GM10248 (cell line): ENCODE data around the gene SETD1A.

Experiments
- CTCF ChIA-PET: fragments of 300-600 bp; sonication (Branson Sonifier 250); formaldehyde crosslinking; extraction: SDS; loops from one replicate; lab custom pipeline; 2021; ENCODE audit warnings: antibody characterized with exemption; lab: Yijun Ruan, JAX
- POLR2A ChIA-PET: fragments of 350-650 bp; sonication (Branson Sonifier 250); formaldehyde crosslinking; extraction: SDS; loops from one replicate; lab custom pipeline; 2020; ENCODE audit warnings: antibody characterized with exemption; lab: Yijun Ruan, JAX
- DNase-seq: peaks from one replicate; pipeline ENCODE4 v3.0.0; 2012; ENCODE audit errors: extremely low spot score
- TF ChIP-seq, protein P1 (sequence below): IDR thresholded peaks from 2 replicates; pipeline ENCODE4 v1.5.1; 2012; ENCODE audit warnings: mild to moderate bottlenecking, low read depth; ENCODE audit errors: extremely low read depth, missing control alignments, control extremely low read depth

Gene SETD1A

DNA sequence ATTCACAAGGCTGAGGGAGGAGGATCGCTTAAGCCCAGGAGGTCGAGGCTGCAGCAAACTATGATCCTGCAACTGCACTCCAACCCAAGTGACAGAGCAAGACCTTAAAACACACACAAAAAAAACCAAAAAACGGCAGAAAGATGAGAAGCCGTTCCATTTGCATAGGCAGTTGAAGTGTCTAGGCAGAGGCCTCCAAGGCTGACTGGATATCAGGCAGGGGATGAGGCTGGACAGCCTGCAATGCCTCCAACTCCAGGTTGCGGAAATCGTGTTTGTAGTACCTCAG lies 36.2 kb upstream of the SETD1A start:
- ChIA-PET POLR2A (no interaction called here), CTCF (interaction anchor here (1.0 to 2.4 kb wide), 3 partner anchors 19 to 76 kb away, joined by 4 to 13 read pairs (median 4); no protein-coding TSS in a partner anchor)
- TF ChIP-seq, protein P1, sequence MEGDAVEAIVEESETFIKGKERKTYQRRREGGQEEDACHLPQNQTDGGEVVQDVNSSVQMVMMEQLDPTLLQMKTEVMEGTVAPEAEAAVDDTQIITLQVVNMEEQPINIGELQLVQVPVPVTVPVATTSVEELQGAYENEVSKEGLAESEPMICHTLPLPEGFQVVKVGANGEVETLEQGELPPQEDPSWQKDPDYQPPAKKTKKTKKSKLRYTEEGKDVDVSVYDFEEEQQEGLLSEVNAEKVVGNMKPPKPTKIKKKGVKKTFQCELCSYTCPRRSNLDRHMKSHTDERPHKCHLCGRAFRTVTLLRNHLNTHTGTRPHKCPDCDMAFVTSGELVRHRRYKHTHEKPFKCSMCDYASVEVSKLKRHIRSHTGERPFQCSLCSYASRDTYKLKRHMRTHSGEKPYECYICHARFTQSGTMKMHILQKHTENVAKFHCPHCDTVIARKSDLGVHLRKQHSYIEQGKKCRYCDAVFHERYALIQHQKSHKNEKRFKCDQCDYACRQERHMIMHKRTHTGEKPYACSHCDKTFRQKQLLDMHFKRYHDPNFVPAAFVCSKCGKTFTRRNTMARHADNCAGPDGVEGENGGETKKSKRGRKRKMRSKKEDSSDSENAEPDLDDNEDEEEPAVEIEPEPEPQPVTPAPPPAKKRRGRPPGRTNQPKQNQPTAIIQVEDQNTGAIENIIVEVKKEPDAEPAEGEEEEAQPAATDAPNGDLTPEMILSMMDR = no peak

DNA sequence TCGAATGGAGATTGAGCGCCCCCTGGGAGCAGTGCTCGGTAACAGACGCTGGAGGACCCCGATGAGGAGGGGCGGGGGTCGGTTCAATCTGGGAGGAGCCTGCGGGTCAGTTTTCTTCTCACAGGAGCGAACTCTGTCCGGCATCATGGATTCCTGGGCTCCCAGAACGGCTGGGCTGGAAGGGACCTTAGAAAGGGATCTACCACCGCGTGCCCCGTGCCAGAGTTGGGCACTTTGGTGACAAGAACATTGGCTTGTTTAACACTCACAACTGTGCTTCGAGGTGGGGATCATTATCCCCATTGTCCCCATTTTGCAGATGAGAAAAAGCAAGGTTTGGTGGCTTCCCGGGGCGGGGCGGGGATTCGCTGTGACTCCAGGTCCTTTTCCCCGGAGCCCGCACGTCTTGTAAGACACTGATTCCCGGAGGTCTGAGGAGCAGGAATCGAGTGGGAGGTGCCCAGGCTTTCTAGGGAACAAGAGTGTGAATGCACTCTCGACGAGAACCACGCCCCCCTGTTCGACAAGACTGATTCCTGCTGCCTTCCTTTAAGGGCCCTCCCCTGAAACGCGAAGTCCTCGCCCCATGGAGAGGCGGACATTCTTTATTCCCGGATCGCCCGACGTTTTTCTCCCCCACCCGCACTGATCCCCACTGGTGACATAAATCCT lies 35.7 kb upstream of the SETD1A start:
- CTCF ChIA-PET = interaction anchor here (1.0 kb wide), 4 partner anchors 20 to 78 kb away, joined by 3 to 14 read pairs (median 4); no protein-coding TSS in a partner anchor
- DNase-seq = peak; percentile 75
- POLR2A ChIA-PET = no interaction called here
- TF ChIP-seq, protein P1 = peak; percentile 85

More for the DNA sequence above, 36.2 kb upstream of the SETD1A start:
- no peak for DNase-seq

DNA sequence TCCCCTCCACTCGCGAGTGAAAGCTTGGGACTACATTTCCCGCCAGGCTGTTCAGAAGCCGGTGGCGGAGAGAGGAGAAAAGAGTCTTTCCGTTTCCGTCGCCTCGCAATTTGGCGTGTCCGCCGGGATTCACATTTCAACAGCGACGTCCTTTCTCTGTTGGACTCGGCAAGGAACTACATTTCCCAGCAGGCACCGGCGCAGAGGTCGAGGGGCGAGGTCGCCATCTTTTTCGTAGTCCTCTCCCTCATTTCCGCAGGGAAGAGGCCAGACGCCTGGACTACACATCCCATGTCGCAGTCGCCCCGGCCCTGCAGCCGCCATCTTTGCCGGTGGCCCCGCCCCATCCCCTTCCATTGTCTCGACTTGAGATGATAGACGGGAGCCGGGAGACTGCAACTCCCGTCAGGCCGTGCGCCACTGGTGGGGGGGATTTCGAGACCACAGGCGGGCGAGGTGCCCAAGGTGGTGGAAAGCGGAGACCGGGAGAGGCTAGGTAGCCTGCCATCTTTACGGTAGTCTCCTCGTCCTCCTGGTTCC lies 35.1 kb upstream of the SETD1A start:
- ChIA-PET POLR2A (no interaction called here), CTCF (interaction anchor here (1.0 kb wide), 2 partner anchors 54 to 78 kb away, joined by 3 to 14 read pairs; no protein-coding TSS in a partner anchor)
- DNase-seq = peak; percentile 94
- TF ChIP-seq, protein P1 = no peak

DNA sequence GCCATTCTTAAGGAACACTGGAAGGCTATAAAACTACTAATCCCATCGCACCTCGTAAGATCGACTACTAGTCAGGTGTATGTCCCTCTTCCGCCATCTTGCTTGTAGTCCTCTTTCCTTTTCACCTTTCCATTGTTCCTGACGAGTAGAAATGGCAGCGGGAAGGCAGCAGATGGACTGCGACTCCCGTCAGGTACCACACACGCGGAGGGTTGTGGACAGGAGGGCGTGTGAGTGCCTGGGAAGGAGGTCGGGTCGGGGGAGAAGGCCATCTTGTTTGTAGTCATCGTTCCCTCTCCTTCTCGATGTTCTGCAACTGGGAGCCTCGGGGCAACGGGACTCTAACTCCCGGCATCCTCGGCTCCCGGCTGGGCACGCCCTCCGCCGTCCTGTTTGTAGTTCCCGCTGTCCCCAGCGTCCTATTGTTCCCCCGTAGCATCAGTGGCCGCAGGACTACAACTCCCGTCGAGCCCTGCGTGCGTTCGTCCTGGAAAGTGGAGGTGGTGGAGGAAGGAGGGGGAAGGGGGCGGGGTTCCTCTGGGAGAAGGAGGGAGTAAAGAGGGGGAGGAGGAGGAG lies 34.5 kb upstream of the SETD1A start:
- ChIA-PET POLR2A (interaction anchor here (0.6 kb wide), 1 partner anchor 47 kb away, joined by 4 read pairs; no protein-coding TSS in a partner anchor), CTCF (no interaction called here)
- DNase-seq = peak; percentile 95
- TF ChIP-seq, protein P1 = no peak

- POLR2A ChIA-PET = interaction anchor here (0.6 kb wide), 1 partner anchor 47 kb away, joined by 4 read pairs; no protein-coding TSS in a partner anchor
- no peak for DNase-seq
- CTCF ChIA-PET = interaction anchor here (1.8 kb wide), 1 partner anchor 18 kb away, joined by 12 read pairs; no protein-coding TSS in a partner anchor
- TF ChIP-seq, protein P1 = no peak
Observed at GRCh38 chr16:30923554-30924075, 33.9 kb upstream of the SETD1A start, which contains the start of gene FBXL19. FBXL19 (plus strand) TSS chr16:30923572; CDS start chr16:30925755, 2,183 bp downstream.
